GM19372 (cell line): ENCODE measurements around the gene KIAA1958.

Source experiments
- ATAC-seq: cut with Tn5 transposase; IDR thresholded peaks from one replicate; pipeline ENCODE4 v1.9.1; 2021; ENCODE audit warnings: mild to moderate bottlenecking, low read depth, moderate library complexity; ENCODE audit not compliant: unreplicated experiment

KIAA1958 gene

GRCh38 chr9:112486221-112487007 is at the start of gene KIAA1958:
TSS of gene KIAA1958 (plus strand) at chr9:112486827. CDS start at chr9:112574081, 87,254 bp downstream.
- peak; percentile 90 for ATAC-seq

- no peak for ATAC-seq
Observed at GRCh38 chr9:112437406-112437805, 49.2 kb upstream of the KIAA1958 start.

GRCh38 chr9:112439171-112439570 is 47.5 kb upstream of the KIAA1958 start:
- no peak for ATAC-seq

- ATAC-seq = no peak
Observed at GRCh38 chr9:112439825-112440224, 46.8 kb upstream of the KIAA1958 start.

- ATAC-seq = no peak
Observed at GRCh38 chr9:112443200-112443599, 43.4 kb upstream of the KIAA1958 start.

GRCh38 chr9:112443636-112444035 is 43.0 kb upstream of the KIAA1958 start:
- no peak for ATAC-seq

GRCh38 chr9:112445196-112445595 is 41.4 kb upstream of the KIAA1958 start:
- no peak for ATAC-seq

- ATAC-seq = no peak
Observed at GRCh38 chr9:112446080-112446479, 40.5 kb upstream of the KIAA1958 start.

GRCh38 chr9:112446526-112446925 is 40.1 kb upstream of the KIAA1958 start:
- no peak for ATAC-seq

- no peak for ATAC-seq
Observed at GRCh38 chr9:112447283-112447761, 39.3 kb upstream of the KIAA1958 start.

GRCh38 chr9:112462855-112463254 is 23.8 kb upstream of the KIAA1958 start:
- no peak for ATAC-seq

GRCh38 chr9:112465352-112465751 is 21.3 kb upstream of the KIAA1958 start:
- ATAC-seq = no peak

- ATAC-seq = no peak
Observed at GRCh38 chr9:112472996-112473395, 13.6 kb upstream of the KIAA1958 start.

- ATAC-seq = no peak
Observed at GRCh38 chr9:112473986-112474385, 12.6 kb upstream of the KIAA1958 start.

- no peak for ATAC-seq
Observed at GRCh38 chr9:112475318-112475717, 11.3 kb upstream of the KIAA1958 start.

GRCh38 chr9:112477330-112477729 is 9.3 kb upstream of the KIAA1958 start:
- no peak for ATAC-seq

- ATAC-seq = no peak
Observed at GRCh38 chr9:112479221-112479620, 7.4 kb upstream of the KIAA1958 start.

GRCh38 chr9:112484607-112485006 is 2.0 kb upstream of the KIAA1958 start:
- ATAC-seq = no peak

GRCh38 chr9:112485574-112485973 is 1.1 kb upstream of the KIAA1958 start:
- no peak for ATAC-seq

- peak; percentile 41 for ATAC-seq
Observed at GRCh38 chr9:112487008-112487798, 576 bp downstream of the KIAA1958 start.

GRCh38 chr9:112487799-112488340 is 1.2 kb downstream of the KIAA1958 start:
- no peak for ATAC-seq
